Hematopoietic multipotent progenitor cell treated with erythropoietin and hydrocortisone succinate and interleukin-3 and kit ligand, for 17 days (in vitro differentiated cells): ENCODE data around the gene BEST3.

Experiments
- DNase-seq: peaks from one replicate; pipeline ENCODE4 v3.0.0-alpha.2; 2015; ENCODE audit warnings: low spot score

BEST3 gene

GRCh38 chr12:69698769-69699540 is at the start of gene BEST3:
Gene BEST3, minus strand, starts transcription at chr12:69699303. Its CDS starts 1,505 bp downstream, at chr12:69697798.
- no peak for DNase-seq

DNA sequence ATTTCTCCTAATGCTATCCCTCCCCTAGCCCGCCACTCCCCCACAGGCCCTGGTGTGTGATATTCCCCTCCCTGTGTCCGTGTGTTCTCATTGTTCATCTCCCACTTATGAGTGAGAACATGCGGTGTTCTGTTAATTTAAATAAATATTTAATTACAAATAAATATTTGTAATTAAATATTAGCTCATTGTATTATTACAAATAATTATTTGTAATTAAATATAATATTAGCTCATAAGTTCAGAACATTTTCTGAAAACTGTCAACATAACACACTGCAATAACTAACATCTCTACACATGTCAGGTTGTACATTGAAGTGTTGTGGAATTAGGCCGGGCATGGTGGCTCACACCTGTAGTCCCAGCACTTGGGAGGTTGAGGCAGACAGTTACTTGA is 45.0 kb upstream of the BEST3 start:
- DNase-seq, result no peak

- peak; percentile 37 for DNase-seq
These were observed 40.4 kb upstream of the BEST3 start for GRCh38 chr12:69739287-69740191.

DNA sequence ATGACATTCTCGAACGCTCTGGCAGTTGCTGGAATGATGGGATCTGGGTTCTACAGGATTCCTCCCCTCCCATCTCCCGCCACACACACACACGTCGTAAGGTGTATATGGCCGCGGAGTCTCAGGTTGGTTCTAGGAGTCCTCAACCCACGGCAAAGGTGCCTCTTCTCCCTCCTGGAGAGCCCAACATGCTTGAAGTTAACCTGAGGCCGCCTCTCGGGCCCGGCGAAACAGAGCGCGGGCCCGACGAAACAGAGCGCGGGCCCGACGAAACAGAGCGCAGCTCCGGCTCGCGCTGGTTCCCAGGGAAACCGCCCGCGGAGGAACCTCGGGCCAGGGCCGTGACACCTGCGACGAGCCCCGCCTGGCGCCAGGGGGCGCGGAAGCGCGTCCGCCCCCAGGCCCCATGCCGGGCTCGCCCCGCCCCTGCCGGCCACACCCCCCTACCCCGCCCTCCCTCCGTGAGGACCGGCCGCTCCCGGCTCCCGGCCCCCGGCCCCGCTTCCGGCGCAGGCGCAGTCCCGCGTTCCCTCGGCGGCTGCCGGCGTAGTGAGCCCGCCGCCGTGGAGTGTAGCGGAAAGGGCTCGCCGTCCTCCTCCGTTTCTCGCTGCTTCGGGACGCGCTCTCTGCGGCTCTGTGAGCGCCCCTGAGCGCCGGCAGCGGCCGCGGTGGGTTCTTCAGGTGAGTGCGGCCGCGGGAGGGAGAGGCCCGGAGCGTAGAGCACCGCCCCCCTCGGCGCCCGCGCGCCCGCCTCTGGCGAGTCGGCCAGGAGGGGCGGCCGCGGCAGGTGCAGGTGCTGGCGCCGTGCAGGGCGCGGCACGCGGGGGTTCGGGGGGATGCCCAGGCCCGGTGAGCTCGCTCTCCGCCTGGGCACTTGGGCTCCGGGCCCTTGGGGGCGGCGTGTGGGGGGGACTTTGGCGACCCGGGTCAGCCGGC is 39.5 kb upstream of the BEST3 start, which contains the start of gene RAB3IP:
TSS of gene RAB3IP (plus strand) at position 510 of the 936 bp plus-strand sequence. CDS start 16,549 bp downstream, outside the sequence.
- peak; percentile 88 for DNase-seq

DNA sequence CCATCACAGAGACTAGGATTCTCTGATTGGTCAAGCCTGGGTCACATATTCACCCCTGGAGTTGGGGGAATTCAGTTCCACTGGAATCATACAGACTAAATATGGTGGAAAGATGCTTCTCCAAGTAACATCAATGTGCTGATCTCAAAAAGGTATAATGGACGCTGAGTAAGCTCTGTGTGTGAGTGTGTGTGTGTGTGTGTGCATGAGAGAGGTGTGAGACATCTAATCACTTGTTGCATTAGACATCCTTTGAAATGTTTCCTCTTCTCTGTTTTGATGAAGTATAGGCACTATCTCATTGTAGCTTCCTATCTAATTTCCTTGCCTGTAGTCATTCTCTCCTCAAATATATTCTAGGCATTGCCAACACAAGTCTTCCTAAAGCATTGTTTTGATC is 34.5 kb upstream of the BEST3 start:
- no peak for DNase-seq

GRCh38 chr12:69732088-69732487 is 33.0 kb upstream of the BEST3 start:
- no peak for DNase-seq

GRCh38 chr12:69726922-69727321 is 27.8 kb upstream of the BEST3 start:
- DNase-seq, result no peak

DNA sequence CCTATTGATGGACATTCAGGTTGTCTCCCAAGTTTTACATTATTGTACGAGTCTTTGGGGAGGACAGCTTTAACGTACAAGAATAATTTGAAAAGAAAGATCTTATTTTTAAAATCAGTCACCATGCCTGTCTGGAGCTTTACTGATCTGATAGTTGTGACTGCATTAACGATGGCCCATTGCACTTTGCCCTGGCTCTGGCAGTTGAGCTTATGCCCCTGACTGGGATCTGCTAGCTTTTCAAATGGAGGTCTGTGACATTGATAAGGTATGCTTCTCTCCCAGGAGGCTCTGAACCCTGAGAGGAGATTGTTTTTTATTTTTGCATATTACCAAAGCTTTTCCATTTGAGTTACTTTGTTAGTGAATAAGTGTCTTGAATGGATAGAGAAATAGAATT is 21.6 kb upstream of the BEST3 start:
- no peak for DNase-seq

DNA sequence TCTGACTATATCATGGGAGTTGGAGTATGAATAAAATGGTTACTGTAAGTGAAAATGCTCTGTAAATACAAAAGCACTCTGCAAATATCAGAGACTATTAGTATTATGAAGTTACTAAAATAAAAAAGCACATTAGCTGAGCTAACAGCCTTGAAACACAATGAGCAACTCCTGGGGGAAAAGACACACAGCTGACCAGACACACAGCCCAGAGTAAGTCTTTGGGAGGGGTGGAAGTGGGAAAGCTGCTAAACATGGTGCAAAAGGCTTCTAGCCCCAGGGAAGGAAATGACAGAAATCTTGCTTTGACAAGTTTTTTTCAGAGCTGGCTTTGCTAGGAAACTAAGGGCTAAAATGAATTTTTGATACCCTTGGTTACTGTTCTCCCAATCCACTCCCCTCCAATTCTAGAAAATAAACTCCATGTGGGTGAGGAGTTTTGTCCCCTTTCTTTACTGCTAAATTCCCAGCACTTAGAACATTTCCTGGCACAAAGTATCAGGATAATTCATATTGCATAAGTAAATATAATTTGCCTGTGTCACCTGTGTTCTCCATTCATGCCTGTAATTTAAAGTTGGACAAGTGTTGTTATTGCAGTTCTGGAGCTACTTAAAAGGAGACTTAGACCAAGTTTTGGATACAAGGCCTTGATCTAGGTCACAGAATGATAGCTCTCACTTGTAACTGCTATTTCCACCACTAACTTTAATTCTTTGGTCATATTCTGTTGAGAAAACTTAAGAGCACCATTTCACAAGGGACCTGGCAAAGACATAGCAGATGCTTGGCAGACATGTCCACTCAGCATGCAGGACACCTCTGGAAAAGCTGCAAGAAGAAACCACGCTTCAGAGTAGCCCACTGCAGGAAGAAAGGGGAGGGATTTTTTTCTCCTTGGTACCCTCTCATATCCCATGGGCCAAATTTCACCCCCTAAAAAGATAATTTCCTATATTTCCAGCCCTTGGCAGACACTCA is 20.5 kb upstream of the BEST3 start:
- no peak for DNase-seq

GRCh38 chr12:69714542-69714941 is 15.4 kb upstream of the BEST3 start:
- DNase-seq, result no peak

DNA sequence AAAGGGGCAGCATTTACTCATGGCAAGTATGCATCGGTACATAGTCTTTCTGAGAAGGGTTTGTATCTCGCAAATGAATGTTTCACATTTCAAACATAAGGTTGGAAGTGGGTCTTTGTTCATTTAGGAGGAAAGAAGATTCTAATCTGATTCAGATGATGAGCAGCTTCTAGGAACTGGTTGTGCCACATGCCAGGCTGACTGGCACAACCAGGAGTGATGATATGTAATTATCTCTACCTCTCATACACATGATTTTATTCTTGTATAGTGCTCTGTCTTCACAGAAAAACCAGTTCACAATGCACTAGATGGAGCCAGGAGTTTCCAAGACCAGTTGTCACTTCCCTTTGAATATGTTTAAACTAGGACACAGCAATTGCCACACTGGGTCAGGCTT is 13.7 kb upstream of the BEST3 start:
- DNase-seq, result no peak

GRCh38 chr12:69708649-69709048 is 9.5 kb upstream of the BEST3 start:
- DNase-seq, result no peak

DNA sequence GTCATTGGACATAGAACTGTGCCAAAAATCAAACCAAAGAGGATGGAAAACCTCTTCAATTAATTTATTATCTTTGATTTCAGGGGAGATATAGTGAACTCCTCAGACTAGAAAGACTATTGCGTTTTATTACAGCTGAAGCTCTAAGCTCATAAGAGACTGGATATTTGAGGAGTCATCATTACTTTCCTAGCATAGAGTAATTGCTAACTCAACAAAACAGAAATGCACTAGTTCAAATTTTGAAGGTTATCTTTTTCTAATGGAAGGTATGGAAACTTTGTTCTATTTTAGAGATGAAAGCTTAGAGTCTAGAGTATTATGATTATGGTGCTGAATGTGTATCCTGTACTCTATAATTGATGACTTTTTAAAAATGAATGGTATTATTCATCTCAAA is 5.3 kb upstream of the BEST3 start:
- no peak for DNase-seq

DNA sequence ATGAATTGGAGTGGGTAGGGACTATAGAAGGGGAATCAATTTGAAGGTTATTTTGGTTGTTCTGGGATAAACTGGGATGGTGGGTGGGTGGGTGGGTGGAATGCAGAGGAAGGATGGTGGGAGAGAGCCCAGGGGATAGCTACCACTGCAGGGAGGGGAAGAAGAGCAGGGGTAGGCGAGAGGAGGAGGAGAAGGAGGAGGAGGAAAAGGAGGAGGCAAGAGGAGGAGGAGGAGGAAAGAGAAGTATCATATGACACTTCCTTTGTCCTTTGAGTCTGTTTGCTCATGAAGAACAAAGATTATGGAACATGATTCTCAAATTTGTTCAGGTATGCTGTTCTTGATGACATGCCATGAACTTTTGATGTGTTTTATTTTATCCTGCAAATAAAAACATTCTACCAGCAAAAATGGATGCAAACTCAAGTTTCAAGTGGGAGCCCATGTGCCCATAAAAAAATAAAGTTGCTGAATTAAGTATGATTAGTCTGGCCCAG is 4.1 kb upstream of the BEST3 start:
- DNase-seq, result no peak

- no peak for DNase-seq
These were observed 2.7 kb upstream of the BEST3 start for GRCh38 chr12:69701826-69702225.

- no peak for DNase-seq
These were observed 1.0 kb downstream of the BEST3 start for GRCh38 chr12:69698054-69698453.

- DNase-seq, result no peak
These were observed 5.0 kb downstream of the BEST3 start for GRCh38 chr12:69694123-69694522.

DNA sequence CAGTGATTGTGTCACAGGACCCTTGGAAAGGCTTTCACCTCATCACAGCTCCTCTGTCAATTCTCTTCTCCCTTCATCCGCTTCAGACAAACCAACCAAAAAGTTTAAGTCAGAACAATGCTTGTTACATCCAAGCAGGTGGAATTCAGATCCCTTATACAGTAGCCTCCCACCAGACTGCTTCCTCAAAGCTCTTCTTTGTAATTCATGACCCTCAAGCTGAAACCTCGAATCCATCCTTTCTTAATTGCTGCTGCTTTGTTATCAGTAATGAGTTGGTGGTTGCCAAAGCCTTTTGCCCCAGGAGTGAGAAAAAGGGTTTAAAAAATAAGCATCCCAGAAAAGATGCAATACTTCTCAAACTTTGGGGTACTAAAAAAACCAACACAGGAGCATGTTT is 9.5 kb downstream of the BEST3 start:
- no peak for DNase-seq

GRCh38 chr12:69688471-69689427 is 10.4 kb downstream of the BEST3 start:
- no peak for DNase-seq
